GM12878 (cell line): ENCODE measurements around the gene VEGFB. TPM values are rescaled to one million over a fixed set of nuclear protein-coding genes. Genes with fewer than 3 reads are reported as not detected.

Experiments used
- ATAC-seq: fragments of 200-7000 bp; cut with Tn5 transposase; 3 replicates; pipeline ENCODE4 v1.9.1; 2020; ENCODE audit warnings: mild to moderate bottlenecking, moderate library complexity
- BruUV-seq: library from RNA; stranded (reverse); fragments of 400-500 nt; replicated peaks from 2 replicates; lab custom pipeline; 2021; lab: Mats Ljungman, UMichigan
- CTCF ChIA-PET: fragments of 300-600 bp; sonication (Branson Sonifier 250); formaldehyde crosslinking; extraction: SDS; loops from one replicate; lab custom pipeline; 2021; ENCODE audit warnings: inconsistent platforms; lab: Yijun Ruan, JAX
- POLR2A ChIA-PET: fragments of 350-600 bp; formaldehyde crosslinking; extraction: SDS; loops from one replicate; lab custom pipeline; 2021; ENCODE audit warnings: inconsistent platforms; lab: Charles Lee
- RAD21 ChIA-PET: fragments of 300-600 bp; sonication (Branson Sonifier 250); formaldehyde crosslinking; loops from one replicate; lab custom pipeline; 2023; ENCODE audit warnings: antibody characterized with exemption; ENCODE audit not compliant: unreplicated experiment; lab: Charles Lee
- SMC1A ChIA-PET: fragments of 300-600 bp; sonication (Branson Sonifier 250); formaldehyde crosslinking; loops from one replicate; lab custom pipeline; 2023; ENCODE audit not compliant: unreplicated experiment, uncharacterized antibody; lab: Charles Lee
- DNase-seq: peaks from one replicate; pipeline ENCODE4 v3.0.0-alpha.2; 2011; ENCODE audit warnings: low read depth, low spot score
- FAIRE-seq: peaks from 3 replicates; lab custom pipeline; 2011; peaks lifted over from hg19 to GRCh38; lab: Jason Lieb, UNC
- H2AFZ ChIP-seq: 2 replicates; pipeline ENCODE4 v1.6.0; 2011; ENCODE audit warnings: low read depth, low read length, control low read depth; ENCODE audit not compliant: control insufficient read depth
- H3K27ac ChIP-seq: 2 replicates; pipeline ENCODE4 v1.5.1; 2011; ENCODE audit warnings: control low read depth; ENCODE audit not compliant: control insufficient read depth, insufficient read depth
- H3K27me3 ChIP-seq, 2 experiments: replicated peaks in 1 of 2; 2 replicates each; pipeline versions ENCODE4 v1.6.0 to v1.6.1; 2011; ENCODE audit warnings: low read length in 1 of 2; ENCODE audit not compliant: control insufficient read depth in 2 of 2, insufficient read depth in 2 of 2
- H3K36me3 ChIP-seq, 2 experiments: 2 replicates each; pipeline ENCODE4 v1.5.1; 2011; ENCODE audit warnings: low read length in 1 of 2; ENCODE audit not compliant: control insufficient read depth in 2 of 2, insufficient read depth in 2 of 2
- H3K4me1 ChIP-seq: 2 replicates; pipeline ENCODE4 v1.6.1; 2011; ENCODE audit warnings: mild to moderate bottlenecking, low read length, moderate library complexity, mixed read lengths; ENCODE audit not compliant: control insufficient read depth, insufficient read depth
- H3K4me2 ChIP-seq: 2 replicates; pipeline ENCODE4 v1.6.0; 2011; ENCODE audit warnings: control low read depth; ENCODE audit not compliant: control insufficient read depth, insufficient read depth
- H3K4me3 ChIP-seq: fragments of 200-600 bp; sonication (generic); 2 replicates; pipeline ENCODE4 v1.5.1; 2016
- H3K79me2 ChIP-seq: 2 replicates; pipeline ENCODE4 v1.6.0; 2011; ENCODE audit warnings: low read length; ENCODE audit not compliant: control insufficient read depth, insufficient read depth
- H3K9ac ChIP-seq: 2 replicates; pipeline ENCODE4 v1.8.0; 2011; ENCODE audit warnings: low read length, control low read depth, mixed read lengths; ENCODE audit not compliant: control insufficient read depth, insufficient read depth
- H3K9me3 ChIP-seq: replicated peaks from 3 replicates; pipeline ENCODE4 v1.5.1; 2011; ENCODE audit warnings: mild to moderate bottlenecking, low read length; ENCODE audit not compliant: control insufficient read depth, insufficient read depth
- H4K20me1 ChIP-seq: 2 replicates; pipeline ENCODE4 v1.6.0; 2011; ENCODE audit not compliant: control insufficient read depth, insufficient read depth
- E2F4 ChIP-seq: IDR thresholded peaks from 2 replicates; pipeline ENCODE4 v1.6.1; 2012; ENCODE audit warnings: low read depth, low read length, improper control_type of control experiment
- POLR2A ChIP-seq: IDR thresholded peaks from 2 replicates; pipeline ENCODE4 v1.6.1; 2011; ENCODE audit warnings: low read depth, mild to moderate bottlenecking, low read length
- SREBF1 ChIP-seq: IDR thresholded peaks from 2 replicates; pipeline ENCODE4 v1.6.1; 2012; ENCODE audit warnings: mild to moderate bottlenecking, low read length
- USF1 ChIP-seq: IDR thresholded peaks from 2 replicates; pipeline ENCODE4 v1.6.1; 2011; ENCODE audit warnings: borderline replicate concordance, low read depth, mild to moderate bottlenecking, moderate library complexity, mixed read lengths, low read length; ENCODE audit not compliant: insufficient read depth; ENCODE audit errors: extremely low read length
- WGBS: methylation state at CpG from one replicate; pipeline ENCODE4 v1.1.6; 2016; ENCODE audit warnings: low lambda C conversion rate; ENCODE audit not compliant: insufficient replicate concordance, insufficient coverage; ENCODE audit errors: missing lambda C conversion rate; 5-methylcytosine and 5-hydroxymethylcytosine counted together
- in situ Hi-C: fragments of 300-500 bp; cut with MboI; formaldehyde crosslinking; loops from 9 replicates; pipeline ENCODE4 v1.14.3; 2018; ENCODE audit warnings: mixed read lengths
- intact Hi-C: fragments of 100-400 bp; cut with micrococcal nuclease; formaldehyde crosslinking; loops from one replicate; pipeline ENCODE4 v1.14.2; 2022; ENCODE audit not compliant: unreplicated experiment
- polyA plus RNA-seq, 11 experiments: library from polyadenylated mRNA; depleted of rRNA in 4 of 11; unstranded in 6 of 11; stranded (reverse) in 5 of 11; fragments of >200 nt; fragmentation: Nextera tagmentation in 4 of 11; fragmentation: Illumina TruSeq in 1 of 11; extraction: Ambion mirVana in 4 of 11; extraction: Trizol in 1 of 11; gene quantifications; 1 replicate in 1 of 11; 2 replicates in 10 of 11; pipeline versions ENCODE4 v1.2.1 to v1.2.3, GENCODE V29; 2011 to 2016; ENCODE audit warnings: inconsistent platforms in 2 of 11, missing spikeins in 2 of 11, low read depth in 1 of 11
- total RNA-seq, 4 experiments: library from RNA; depleted of rRNA in 3 of 4; stranded (reverse); fragments of >200 nt in 3 of 4; fragmentation: Illumina TruSeq in 1 of 4; extraction: Trizol in 1 of 4; gene quantifications; 2 replicates each; pipeline versions ENCODE4 v1.2.1 to v1.2.3, GENCODE V29; 2013 to 2021

The VEGFB gene
- total and polyA plus RNA-seq, 10 of the 15 experiments (the other 5 are each of a cell fraction or from before 2014, with no cell fraction given): 7.0 to 75.8 (median 20.3) TPM

GRCh38 chr11:64218628-64219353 is 15.6 kb upstream of the VEGFB start:
- ATAC-seq (no peak), DNase-seq (no peak), FAIRE-seq (no peak)
- Histone ChIP-seq H3K4me3 (no peak overlapping the region), H3K4me1 (no peaks in the 10 kb centered on the region; the same call in 1 of the 2 replicates), H3K4me2 (no peak overlapping the region), H3K36me3 (peaks cover 24 to 30% of the 10 kb centered on the region in 2 experiments), H4K20me1 (no peaks in the 10 kb centered on the region), H3K79me2 (no peaks in the 10 kb centered on the region), H3K9ac (no peak overlapping the region), H3K27ac (no peak overlapping the region), H3K27me3 (no peaks in the 10 kb centered on the region), H2AFZ (no peak overlapping the region), H3K9me3 (no peaks in the 10 kb centered on the region)
- ChIA-PET POLR2A (interaction anchor here (1.7 to 2.6 kb wide), 2 partner anchors 8 to 12 kb away, joined by 6 to 11 read pairs; partner anchors contain the start of genes FERMT3, NUDT22 and TRPT1), RAD21 (no interaction called here), SMC1A (no interaction called here), CTCF (interaction anchor here (4.2 kb wide), 1 partner anchor 13 kb away, joined by 14 read pairs; the partner anchor contains the start of gene FERMT3)
- intact Hi-C loops: no loop called here
- TF ChIP-seq POLR2A (no peak), USF1 (no peak), E2F4 (no peak), SREBF1 (no peak)
- BruUV-seq: no TSS peak
- in situ Hi-C loops: no loop called here
- 96% methylated on average over 11 of the region's 11 CpGs for WGBS
